Neural crest cell (in vitro differentiated cells): ENCODE results near the gene CMSS1. TPM values are rescaled to one million over a fixed set of nuclear protein-coding genes. Genes with fewer than 3 reads are reported as not detected.

ENCODE experiments used
- DNase-seq: peaks from one replicate; pipeline ENCODE4 v3.0.0; 2021; ENCODE audit warnings: low read depth, mixed read lengths, low spot score
- H3K27ac Mint-ChIP-seq: one replicate; pipeline ENCODE4 v1.8.0; 2021; ENCODE audit warnings: mild to moderate bottlenecking, mixed read lengths; ENCODE audit not compliant: unreplicated experiment
- H3K27me3 Mint-ChIP-seq: 2 replicates; pipeline ENCODE4 v1.8.0; 2021; ENCODE audit warnings: low read depth, mild to moderate bottlenecking, mixed read lengths
- H3K36me3 Mint-ChIP-seq: 2 replicates; pipeline ENCODE4 v1.8.0; 2021; ENCODE audit warnings: low read depth, mild to moderate bottlenecking, mixed read lengths
- H3K4me1 Mint-ChIP-seq: 2 replicates; pipeline ENCODE4 v1.8.0; 2021; ENCODE audit warnings: mixed read lengths
- H3K4me3 Mint-ChIP-seq: one replicate; pipeline ENCODE4 v1.8.0; 2021; ENCODE audit warnings: mild to moderate bottlenecking, mixed read lengths
- H3K9me3 Mint-ChIP-seq: 2 replicates; pipeline ENCODE4 v1.8.0; 2021; ENCODE audit warnings: mixed read lengths
- total RNA-seq: library from RNA; stranded (reverse); gene quantifications from 2 replicates; pipeline ENCODE4 v1.2.1, GENCODE V29; 2021
- TF ChIP-seq, protein P1 (sequence below): fragments of 200-600 bp; sonication (generic); conservative IDR thresholded peaks from 2 replicates; pipeline ENCODE4 v1.5.0; 2021; ENCODE audit warnings: antibody characterized with exemption, mild to moderate bottlenecking

Gene CMSS1
- total RNA-seq, 1 donor from 2014 or later: 60.9 TPM

- H3K4me1 Mint-ChIP-seq: peaks cover 16% of the 10 kb centered on the region
- H3K27ac Mint-ChIP-seq: no peak overlapping the region
- no peaks in the 10 kb centered on the region for H3K9me3 Mint-ChIP-seq
- TF ChIP-seq, protein P1, sequence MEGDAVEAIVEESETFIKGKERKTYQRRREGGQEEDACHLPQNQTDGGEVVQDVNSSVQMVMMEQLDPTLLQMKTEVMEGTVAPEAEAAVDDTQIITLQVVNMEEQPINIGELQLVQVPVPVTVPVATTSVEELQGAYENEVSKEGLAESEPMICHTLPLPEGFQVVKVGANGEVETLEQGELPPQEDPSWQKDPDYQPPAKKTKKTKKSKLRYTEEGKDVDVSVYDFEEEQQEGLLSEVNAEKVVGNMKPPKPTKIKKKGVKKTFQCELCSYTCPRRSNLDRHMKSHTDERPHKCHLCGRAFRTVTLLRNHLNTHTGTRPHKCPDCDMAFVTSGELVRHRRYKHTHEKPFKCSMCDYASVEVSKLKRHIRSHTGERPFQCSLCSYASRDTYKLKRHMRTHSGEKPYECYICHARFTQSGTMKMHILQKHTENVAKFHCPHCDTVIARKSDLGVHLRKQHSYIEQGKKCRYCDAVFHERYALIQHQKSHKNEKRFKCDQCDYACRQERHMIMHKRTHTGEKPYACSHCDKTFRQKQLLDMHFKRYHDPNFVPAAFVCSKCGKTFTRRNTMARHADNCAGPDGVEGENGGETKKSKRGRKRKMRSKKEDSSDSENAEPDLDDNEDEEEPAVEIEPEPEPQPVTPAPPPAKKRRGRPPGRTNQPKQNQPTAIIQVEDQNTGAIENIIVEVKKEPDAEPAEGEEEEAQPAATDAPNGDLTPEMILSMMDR: no peak
- no peaks in the 10 kb centered on the region for H3K27me3 Mint-ChIP-seq
- no peaks in the 10 kb centered on the region for H3K36me3 Mint-ChIP-seq
- no peak overlapping the region for H3K4me3 Mint-ChIP-seq
- no peak for DNase-seq
Measured at GRCh38 chr3:99950921-99951320, 133.3 kb downstream of the CMSS1 start.

- Mint-ChIP-seq H3K4me1 (peaks cover 12% of the 10 kb centered on the region), H3K4me3 (no peak overlapping the region), H3K27ac (no peak overlapping the region)
Measured at GRCh38 chr3:99951701-99952100, 134.0 kb downstream of the CMSS1 start.

DNA sequence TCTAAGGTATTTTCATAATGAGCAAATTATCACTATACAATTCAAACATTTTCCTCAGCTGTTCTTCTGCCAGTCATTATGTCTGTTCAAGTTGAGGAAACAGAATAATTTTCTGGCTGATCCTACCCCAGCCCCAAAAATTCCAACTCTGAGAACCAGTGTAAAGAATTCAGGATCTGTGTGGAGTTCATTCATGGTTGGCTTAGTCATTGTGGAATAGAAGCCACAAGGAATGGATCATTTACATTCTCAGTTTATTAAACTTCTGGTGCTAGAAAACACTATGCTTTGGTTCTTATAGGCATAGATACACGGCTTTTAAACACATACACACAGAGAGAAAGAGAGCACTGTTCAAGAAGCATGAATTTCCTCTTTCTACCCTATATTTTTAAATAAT lies 134.6 kb downstream of the CMSS1 start:
- Mint-ChIP-seq H3K4me1 (peaks cover 18% of the 10 kb centered on the region), H3K27ac (no peak overlapping the region), H3K36me3 (no peaks in the 10 kb centered on the region), H3K27me3 (no peaks in the 10 kb centered on the region), H3K9me3 (no peaks in the 10 kb centered on the region), H3K4me3 (no peak overlapping the region)
- DNase-seq: no peak
- TF ChIP-seq, protein P1: no peak

More at GRCh38 chr3:99951701-99952100, 134.0 kb downstream of the CMSS1 start:
- no peak for DNase-seq
- no peaks in the 10 kb centered on the region for H3K27me3 Mint-ChIP-seq
- no peaks in the 10 kb centered on the region for H3K9me3 Mint-ChIP-seq
- no peaks in the 10 kb centered on the region for H3K36me3 Mint-ChIP-seq
- TF ChIP-seq, protein P1: no peak

GRCh38 chr3:99953596-99953995 lies 135.9 kb downstream of the CMSS1 start:
- no peak overlapping the region for H3K27ac Mint-ChIP-seq
- TF ChIP-seq, protein P1: no peak

GRCh38 chr3:99954914-99955644 lies 137.4 kb downstream of the CMSS1 start:
- Mint-ChIP-seq H3K27me3 (no peaks in the 10 kb centered on the region), H3K9me3 (no peaks in the 10 kb centered on the region), H3K4me1 (peaks cover 20% of the 10 kb centered on the region), H3K36me3 (no peaks in the 10 kb centered on the region), H3K4me3 (no peak overlapping the region), H3K27ac (no peak overlapping the region)
- DNase-seq: no peak
- TF ChIP-seq, protein P1: no peak

More at GRCh38 chr3:99953596-99953995, 135.9 kb downstream of the CMSS1 start:
- H3K36me3 Mint-ChIP-seq: no peaks in the 10 kb centered on the region
- DNase-seq: no peak
- H3K27me3 Mint-ChIP-seq: no peaks in the 10 kb centered on the region
- H3K9me3 Mint-ChIP-seq: no peaks in the 10 kb centered on the region
- peaks cover 20% of the 10 kb centered on the region for H3K4me1 Mint-ChIP-seq
- no peak overlapping the region for H3K4me3 Mint-ChIP-seq
